Activated naive CD8-positive, alpha-beta T cell treated with anti-CD3 and anti-CD28 coated beads, Interleukin-2, amount 50 U/mL, for 16 hours (primary cell): ENCODE results near the gene USB1.

Experiments used
- DNase-seq: peaks from one replicate; pipeline ENCODE4 v3.0.0-alpha.2; 2020; ENCODE audit warnings: low read depth, low spot score

The USB1 gene

DNA sequence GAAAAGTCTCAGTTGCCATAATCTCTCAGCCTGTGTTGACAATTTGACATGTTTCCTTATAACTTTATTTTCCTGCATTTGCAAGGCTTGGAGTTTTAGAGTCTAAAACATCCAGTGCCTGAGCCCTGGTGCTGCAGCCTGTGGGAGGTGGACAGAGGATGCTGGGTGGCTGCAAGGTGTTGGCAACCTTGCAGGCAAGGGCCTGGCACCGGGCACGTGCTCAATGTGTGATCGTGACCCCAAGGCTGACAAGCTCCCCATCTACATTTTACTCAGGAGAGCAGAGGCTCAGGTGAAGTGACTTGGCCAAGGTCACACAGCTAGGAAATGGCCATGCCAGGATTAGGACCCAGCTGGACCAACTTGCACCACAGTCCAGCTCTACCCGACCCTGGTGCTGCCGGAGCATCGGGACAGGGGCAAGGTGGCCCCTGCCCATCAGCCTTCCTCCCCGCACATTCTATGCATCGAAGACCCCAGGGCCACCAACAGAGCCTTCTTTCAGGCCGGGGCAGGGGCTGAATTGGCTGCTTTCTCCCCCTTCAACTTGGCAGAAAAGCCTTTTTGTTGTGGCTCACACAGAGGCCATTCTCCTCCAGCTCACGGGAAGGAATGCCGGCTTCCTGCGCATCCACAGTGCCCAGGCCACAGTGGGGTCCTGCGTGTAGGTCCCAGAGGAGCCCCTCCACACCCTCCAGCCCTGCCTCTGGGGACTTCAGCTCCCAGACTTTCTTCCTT, 47.5 kb downstream of the USB1 start:
- DNase-seq = no peak

DNA sequence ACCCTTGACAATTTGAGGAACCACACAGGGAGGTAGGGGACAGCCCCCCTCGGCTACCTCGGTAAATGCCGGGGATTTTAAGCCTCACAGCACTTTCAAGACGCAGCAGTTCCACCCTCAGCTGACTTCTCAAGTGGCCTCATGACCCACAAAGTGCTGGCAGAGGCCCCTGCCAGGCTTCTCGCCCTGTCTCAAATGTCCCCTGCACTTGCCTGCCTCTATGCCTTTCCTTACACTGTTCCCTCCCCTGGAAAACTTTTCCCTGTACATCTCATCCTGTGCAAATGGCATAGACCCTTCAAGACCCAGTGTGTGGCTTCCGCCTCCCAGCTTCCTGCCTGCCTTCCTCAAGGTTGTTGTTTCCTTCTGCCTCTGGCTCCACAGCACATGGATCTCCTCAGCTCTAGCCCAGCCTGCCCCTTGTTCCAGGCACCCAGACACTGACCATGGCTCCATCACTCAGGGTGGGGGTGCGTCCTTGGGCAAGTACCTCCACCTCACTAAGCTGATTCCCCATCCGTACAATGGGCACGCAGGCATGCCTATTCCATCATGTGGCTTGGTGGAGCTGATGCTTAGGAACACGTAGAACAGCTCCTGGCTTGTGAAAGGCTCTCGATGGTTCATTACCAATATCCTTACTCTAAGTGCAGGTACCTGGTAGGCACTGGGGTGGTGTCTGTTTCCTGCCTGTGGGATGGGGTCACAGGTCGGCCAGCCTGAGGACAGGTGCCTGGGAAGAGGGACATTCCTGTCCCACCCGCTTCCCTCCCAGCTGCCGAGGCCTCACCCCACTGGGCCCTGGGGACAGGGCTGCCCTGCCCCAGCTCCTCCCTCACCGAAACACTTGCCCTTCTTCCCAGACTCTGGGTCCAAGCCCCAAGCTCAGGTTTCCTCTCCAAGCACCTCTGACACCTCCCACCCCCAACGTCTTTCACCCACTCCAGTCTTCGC, 48.3 kb downstream of the USB1 start:
- no peak for DNase-seq

DNA sequence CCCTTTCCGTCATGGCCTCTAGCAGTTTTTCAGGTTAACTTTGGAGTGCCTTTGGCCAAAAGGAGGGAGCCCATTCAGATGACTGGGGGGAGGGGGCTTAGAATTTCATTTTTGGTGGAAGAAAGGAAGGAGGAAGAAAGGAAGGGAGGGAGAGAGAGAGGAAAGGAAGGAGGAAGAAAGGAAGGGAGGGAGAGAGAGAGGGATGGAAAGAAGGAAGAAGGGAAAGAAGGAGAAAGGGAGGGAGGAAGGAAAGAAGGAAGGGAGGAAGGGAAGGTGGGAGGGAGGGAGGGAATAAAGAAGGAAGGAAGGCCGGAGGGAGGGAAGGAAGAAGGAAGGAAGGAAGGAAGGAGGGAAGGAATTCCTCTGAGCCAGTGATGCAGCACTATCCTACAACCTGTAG, 50.1 kb downstream of the USB1 start:
- no peak for DNase-seq

DNA sequence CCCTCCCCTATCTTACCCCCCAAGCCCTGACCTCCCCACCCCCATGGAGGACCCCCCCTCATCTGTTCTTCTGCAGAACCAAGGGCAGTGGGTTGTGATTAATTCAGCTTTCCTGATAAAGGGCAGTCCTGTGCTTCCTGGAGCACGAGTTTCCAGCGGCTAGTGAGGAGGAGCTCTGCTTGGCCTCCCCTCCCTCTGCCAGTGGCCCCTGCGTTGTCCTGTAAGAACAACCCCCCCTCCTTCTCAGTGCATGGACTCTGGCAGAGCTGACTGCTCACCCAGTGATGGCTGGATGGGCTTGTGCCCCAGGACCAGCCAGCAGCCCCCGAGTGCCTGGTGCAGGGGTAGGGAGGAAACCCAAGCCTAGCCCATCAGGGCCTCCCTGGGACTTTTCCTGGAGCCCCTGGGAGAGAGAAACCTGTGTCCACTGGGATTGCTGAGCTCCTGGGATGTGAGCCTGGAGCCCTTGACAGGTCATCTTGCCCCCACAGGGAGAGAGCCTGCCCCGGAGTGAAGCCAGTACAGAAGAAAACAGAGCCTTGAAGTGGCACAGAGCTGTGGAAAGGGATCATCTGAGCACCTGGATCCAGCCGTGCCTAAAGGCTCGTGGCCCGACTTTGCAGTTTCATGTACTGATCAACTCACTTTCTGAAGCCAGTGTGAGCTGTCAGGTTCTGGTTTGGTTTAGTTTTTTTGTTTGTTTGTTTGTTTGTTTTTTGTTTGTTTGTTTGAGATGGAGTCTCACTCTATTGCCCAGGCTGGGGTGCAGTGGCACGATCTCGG, 50.8 kb downstream of the USB1 start:
- no peak for DNase-seq

DNA sequence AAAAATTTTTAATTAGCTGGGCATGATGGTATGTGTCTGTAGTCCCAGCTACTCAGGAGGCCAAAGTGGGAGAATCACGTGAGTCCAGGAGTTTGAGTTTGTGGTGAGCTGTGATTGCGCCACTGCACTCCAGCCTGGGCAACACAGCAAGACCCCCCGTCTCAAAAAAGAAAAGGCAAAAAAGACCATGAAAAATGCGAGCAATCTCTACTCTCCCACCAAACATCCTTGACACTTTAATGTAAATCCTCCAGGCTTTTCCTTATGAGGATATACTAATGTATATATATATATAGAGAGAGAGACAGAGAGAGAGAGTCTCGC, 52.4 kb downstream of the USB1 start:
- no peak for DNase-seq

DNA sequence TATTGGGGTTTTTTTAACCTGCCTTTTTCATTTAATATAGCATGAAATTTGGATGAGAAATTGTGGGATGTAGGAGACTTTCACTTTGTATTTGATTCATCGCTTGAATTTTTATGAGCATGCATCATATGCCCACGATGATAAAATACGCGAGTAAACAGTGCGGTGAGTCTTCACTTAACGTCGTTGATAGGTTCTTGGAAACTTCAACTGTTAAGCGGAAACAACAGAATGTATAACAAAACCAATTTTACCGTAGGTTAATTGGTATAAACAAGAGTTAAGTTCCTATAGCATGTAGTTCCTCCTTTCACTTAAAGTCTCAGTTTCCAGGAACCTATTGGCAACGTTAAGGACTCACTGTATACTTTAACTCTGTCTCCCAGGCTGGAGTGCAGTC, 53.1 kb downstream of the USB1 start:
- DNase-seq = no peak

DNA sequence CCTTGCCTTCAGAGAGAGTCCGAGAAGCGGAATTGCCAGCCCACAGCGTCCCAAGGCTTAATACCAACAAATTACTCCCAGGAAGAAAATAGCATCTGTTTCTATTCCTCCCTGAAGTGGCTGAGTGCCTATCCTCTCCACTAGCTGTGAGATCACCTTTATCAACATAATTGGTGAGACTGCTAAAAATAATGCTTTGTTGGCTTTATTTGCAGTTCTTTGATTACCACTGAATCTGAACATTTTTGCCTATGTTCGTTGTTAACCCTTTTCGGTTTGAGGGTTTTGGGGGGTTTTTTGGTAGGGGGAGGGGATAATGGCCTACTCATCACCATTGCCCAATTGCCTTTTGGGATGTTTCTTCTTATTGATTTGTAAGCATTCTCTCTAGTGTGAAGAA, 55.4 kb downstream of the USB1 start:
- no peak for DNase-seq

DNA sequence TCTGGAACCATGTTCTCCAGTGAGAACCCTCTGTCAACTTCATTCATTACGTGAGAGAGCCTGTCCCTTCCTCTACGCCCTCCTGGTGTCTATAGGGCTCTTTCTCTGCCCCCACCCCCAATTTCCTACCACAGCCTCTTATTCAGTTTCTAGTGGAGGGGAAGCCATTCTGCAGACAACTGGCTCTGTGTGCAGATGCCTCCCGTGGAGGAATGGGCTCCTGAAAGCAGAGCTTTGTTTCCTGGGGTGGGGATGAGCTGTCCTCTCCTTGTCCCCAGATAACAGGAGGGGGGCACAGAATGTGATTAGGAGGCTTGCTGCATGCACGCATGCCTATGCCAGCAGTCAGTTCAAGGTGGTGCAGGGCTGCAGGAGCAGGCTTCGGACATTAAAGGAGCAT, 55.9 kb downstream of the USB1 start:
- no peak for DNase-seq

DNA sequence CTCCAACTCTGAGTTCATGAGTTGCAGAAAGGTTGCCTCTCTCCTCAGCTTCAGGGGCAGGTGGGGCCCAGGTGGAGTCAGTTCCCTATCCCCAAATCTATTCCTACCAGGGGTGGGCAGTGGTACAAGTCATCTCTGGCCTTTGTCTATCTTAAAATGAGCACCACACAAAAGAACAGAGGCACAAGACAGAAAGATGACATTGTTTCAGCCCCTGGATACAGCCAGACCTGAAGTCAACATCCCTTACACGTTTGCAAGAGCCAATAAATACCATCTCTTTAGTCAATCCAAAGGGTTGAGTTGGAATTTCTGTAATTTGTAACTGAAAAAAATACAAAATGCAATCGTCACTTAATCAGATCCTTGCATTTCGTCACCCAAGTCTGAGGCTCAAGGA, 56.6 kb downstream of the USB1 start:
- no peak for DNase-seq

DNA sequence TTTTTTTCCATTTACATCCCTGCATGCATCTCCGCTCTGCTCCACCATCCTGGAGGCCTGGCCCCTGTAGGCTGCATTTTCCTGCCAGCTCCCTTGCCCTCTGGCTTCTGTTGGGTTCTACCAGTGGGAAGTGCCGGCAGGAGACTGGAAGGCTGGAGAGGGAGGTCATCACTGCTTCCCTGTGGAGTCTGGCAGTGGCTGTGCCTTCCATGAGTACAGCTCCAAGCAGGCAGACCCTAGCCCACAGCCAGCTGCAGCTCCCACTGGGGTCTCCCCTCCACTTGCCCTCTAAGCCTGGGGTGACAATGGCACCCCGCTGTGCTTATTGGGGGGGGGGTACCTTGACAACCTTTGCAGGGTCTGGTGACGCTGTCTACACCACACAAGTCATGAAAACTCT, 61.6 kb downstream of the USB1 start:
- DNase-seq = no peak

DNA sequence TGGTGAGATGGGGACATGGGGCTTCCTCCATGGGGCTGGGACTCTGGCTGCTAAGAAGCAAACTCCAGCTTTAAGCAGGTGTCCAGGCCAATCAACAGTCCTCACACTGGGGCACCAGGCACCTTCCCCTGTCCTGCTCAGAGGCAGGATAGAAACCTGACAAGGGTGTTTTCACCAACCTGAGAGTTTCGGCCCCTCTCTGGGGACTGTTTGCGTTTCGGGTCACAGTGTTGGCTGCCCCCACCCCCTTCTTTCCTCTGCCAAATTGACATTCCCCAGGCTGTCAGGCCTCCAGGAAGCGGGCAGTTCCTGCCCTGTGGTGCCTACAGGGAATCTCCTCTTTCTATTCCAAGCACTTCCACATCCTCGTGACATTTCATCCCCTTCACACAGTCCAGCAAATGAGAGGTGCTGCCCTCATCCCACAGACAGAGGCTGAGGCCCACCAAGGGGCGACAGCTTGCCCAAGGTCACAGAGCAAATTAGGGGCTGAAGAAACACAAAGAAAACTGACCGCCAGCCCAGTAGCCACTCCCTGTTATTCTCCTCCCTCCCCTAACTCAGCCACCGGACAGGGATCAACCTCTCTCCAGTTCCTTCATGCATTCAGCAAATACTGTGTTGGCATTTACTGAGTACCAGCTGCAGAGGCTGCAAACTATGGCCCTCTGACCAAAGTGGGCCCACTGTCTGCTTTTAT, 62.3 kb downstream of the USB1 start:
- DNase-seq = no peak

DNA sequence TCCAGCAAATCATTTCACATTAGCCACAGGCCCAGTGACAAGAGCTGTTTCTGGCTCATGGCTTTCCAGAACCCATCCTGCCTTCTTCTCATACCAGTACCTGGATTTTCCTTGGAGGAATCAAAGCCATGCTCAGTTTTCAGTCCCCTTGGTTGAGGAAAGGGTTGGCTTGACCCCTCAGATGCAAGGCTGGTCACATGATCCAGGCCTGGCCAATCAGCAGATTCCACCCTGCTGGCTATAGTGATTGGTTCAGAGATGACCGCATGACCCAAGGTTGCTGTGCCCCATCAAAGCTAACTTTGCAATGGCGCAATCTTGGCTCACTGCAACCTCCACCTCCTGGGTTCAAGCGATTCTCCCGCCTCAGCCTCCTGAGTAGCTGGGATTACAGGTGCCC, 69.4 kb downstream of the USB1 start:
- no peak for DNase-seq
